DMS 273 (cell line): ENCODE data around the gene LNX2.
A peak's percentile ranks its signal among the peaks of the same experiment; 100 is the strongest.

Experiments used
- DNase-seq: peaks from one replicate; lab custom pipeline; 2025; ENCODE audit not compliant: unreplicated experiment; lab: John Stamatoyannopoulos, UW

Gene LNX2

GRCh38 chr13:27570906-27571305 is 49.4 kb downstream of the LNX2 start:
- DNase-seq = no peak

DNA sequence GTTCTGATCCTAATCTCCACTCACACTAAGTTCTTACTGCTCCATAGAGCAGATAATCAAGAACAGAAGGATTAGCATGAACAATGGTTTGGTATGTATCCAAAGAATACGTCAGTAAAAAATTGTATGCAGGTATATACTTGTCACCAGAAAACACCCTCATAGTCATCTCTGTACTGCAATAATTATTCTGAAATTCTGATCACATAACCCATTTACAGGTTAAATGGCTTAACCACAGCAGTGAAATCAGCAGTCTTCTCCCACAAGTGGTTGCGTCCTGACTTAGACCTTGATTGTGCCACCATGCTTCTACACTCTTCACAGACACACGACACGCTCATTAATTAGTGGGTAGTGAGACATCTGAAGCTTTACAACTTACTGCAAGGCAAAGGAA is 50.9 kb downstream of the LNX2 start:
- DNase-seq = no peak

DNA sequence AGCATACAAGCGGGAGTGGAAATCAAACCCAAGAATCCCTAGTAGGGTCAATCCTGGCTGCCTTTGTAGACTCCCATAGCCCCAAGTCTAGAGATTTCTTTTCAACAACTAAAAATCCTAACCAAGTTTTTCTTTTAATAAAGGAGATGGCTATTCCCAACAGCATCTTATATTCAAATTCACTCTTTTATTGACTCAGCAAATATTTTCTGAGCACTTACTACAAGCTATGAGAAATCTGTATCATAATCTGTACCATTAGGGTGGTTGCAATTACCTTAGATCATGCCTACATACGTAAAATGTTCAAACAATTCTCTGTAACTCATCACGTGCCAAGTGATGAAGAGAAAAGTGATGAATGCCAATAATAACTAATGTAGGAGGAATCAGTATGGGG is 54.5 kb downstream of the LNX2 start:
- no peak for DNase-seq

GRCh38 chr13:27562457-27562856 is 57.9 kb downstream of the LNX2 start:
- no peak for DNase-seq

- no peak for DNase-seq
Measured at GRCh38 chr13:27559719-27560118, 60.6 kb downstream of the LNX2 start.

DNA sequence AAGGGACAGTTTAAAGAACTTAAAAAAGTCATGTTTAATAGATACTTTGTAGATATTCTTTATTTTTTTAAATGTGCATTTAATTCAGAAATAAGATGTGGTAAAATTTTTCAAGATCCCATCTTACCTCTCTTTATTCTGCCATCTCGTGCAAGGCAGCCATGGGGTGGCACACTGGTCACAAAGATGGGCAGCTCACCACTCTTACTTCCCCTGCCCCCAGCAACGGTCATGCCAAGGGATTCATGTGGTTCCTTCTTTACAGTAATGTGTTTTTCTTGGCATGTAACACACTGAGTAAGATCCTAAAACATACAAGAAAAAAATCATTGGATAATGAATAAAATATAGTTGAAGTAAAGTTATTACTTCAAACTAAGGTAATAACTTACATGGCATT is 64.2 kb downstream of the LNX2 start:
- DNase-seq = no peak

GRCh38 chr13:27551562-27551961 is 68.8 kb downstream of the LNX2 start:
- no peak for DNase-seq

- DNase-seq = no peak
Measured at GRCh38 chr13:27549406-27549981, 70.8 kb downstream of the LNX2 start.

DNA sequence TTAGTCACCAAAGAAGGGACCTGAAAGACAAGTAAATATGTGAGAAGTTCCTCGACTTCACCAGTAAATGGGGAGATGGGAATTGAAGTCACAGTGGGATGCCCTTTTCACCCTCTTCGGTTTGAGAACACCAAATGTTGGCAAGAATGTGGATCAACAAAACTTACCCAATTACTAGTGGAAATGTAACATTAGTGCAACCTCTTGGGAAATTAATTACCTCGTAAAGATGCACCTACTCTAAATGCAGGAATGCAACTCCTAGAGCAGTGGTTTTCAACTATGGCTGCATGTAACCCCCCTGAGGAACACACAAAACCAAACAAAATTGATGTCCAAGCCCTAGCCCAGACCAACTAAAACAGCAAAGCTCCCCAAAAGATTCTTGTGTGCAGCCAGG is 78.1 kb downstream of the LNX2 start:
- DNase-seq = no peak

DNA sequence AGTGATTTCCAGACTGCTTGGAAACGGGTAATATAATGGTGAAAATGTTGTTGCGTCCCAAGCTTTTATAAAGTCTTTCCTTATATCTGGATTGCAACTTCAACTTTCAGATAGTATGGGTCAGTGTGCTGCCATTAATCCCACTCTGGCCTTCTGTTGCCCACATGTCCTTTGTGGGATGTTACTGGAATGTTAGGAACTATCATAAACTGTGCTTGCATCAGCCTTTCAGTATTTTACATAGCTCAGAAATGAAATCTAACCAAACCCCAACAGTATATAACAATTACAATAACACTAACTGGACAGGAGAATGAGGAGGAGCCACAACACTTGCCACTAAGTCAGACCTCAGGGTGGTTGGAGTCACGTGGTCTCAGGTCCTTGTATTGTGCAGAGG is 78.9 kb downstream of the LNX2 start:
- no peak for DNase-seq

DNA sequence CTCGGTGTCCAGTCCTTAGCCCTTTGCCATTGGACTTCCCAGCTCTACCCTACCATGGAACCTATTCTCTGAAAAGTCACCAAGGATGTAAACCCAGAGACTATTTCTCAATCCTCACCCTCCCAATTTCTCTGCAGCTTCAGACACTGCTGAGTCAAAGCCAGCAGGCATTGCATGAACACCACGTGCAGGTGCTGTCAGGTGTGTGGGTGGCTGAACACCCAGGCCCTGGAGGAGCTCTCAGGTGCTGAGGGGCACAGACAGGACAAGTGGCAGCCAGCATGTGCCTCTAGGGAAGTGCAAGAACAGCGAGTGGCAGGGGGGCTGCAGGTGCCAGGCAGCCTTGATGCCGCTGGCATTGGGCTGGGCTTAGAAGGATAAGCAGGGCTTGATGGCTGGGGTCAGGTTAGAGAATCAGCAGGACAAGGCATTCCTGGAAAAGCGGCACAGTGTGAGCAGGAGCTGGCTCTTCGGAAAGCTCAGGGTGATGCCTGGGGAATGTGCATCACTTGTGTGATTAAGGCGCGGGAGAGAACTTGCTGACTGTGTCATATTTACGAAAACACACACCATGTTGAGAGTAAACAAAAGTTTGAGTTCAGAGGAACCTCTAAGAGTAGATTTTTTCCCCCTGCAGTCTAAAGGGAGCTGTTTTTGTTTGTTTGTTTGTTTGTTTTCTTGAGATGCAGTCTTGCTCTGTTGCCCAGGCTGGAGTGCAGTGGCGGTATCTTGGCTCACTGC is 83.8 kb downstream of the LNX2 start:
- no peak for DNase-seq

- no peak for DNase-seq
Measured at GRCh38 chr13:27535546-27535945, 84.8 kb downstream of the LNX2 start.

DNA sequence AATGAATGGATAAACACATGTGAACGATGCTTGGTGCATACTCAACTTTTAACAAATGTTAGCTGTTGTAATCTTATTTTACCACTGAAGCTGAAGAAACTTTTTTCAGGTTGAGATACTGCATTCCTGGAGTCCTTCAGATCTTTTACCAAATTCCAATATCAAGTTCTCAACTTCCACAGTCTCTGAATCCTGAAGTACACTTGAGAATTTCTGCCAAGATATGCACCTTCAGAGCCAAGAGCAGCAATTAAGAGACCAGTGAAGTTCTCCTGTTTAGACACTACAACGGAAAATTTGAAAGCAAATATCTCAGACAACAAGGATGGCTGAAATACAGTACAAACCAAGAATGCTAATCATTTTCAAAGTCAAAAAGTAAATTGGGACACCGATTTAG is 85.3 kb downstream of the LNX2 start:
- no peak for DNase-seq

DNA sequence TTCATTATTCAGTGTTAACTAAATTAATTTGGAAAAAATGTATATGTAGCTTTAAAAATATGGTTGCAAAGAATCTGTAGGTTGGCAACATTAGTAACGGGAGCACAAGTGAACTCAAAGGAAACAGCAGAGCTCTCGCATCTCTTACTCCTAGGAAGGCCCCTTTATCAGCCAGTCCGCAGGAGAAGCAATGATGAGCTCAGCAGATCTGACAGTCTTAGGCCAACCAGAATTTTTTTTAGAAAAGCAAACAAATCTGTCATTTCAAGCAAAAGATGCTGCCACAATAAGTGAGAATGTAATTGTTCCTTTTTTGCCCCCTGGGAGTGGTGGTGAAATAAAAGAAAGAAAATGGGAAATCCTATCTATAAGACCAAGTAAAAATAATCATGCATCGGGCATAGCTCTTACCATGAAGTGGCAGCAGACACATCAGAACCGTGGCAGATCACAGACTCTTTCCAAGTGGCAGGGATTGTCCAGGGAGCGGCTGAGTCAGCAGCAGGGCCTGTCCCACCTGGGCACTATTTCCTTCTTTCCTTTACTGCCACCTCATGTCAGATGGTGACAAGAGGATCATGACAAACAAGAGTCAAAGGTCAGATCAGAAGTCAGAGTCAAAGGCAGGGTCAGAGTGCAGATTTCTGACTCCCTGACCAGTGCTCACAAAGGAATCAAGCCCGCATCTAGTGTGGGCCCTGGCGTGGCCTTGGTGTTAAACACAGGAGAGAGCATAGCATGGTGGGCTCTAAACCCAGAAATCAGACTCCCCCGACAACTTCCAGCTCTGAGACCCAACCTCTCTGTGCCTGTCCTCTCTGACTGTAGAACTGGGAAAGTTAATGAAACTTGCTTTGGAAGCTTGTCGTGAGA is 86.0 kb downstream of the LNX2 start:
- DNase-seq = no peak

- DNase-seq = peak; percentile 48
Measured at GRCh38 chr13:27533155-27533643, 87.1 kb downstream of the LNX2 start.

DNA sequence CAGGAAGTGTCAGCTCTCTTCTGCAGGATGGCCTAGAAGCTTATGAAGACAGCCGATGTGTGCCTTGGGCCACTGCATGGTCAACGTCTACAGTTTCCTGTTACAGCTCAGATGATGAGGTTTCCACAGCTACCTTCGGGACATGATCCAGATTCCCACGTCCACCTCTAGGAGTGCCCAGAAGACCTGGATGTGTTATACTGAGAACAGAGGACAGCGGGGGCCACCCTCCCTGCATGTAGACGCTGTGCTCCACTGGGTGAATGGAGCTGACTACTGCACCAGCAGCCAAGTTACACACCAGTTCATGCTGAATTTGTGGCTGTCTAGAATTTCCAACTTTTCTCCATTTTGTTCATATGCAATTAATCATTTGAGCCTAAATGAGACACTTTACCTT is 91.4 kb downstream of the LNX2 start:
- no peak for DNase-seq

DNA sequence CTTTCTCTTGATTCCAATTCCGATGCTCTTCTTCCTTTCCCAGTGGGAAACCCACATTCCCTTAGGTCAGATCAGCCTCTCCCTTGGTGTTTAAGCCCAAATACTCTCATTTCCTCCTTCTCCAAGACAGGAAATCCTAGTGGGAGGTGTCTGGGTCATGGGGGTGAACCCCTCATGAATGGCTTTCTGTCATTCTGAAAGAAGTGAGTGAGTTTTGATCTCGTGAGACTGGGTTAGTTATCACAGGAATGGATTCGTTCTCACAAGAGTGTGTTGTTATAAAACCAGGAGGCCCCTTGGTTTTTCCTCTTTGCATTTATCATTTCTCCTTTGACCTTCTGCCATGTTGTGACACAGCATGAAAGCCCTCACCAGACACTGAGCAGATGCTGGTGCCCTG is 93.8 kb downstream of the LNX2 start:
- DNase-seq = no peak

GRCh38 chr13:27524981-27525975 is 95.1 kb downstream of the LNX2 start:
- DNase-seq = peak; percentile 25

DNA sequence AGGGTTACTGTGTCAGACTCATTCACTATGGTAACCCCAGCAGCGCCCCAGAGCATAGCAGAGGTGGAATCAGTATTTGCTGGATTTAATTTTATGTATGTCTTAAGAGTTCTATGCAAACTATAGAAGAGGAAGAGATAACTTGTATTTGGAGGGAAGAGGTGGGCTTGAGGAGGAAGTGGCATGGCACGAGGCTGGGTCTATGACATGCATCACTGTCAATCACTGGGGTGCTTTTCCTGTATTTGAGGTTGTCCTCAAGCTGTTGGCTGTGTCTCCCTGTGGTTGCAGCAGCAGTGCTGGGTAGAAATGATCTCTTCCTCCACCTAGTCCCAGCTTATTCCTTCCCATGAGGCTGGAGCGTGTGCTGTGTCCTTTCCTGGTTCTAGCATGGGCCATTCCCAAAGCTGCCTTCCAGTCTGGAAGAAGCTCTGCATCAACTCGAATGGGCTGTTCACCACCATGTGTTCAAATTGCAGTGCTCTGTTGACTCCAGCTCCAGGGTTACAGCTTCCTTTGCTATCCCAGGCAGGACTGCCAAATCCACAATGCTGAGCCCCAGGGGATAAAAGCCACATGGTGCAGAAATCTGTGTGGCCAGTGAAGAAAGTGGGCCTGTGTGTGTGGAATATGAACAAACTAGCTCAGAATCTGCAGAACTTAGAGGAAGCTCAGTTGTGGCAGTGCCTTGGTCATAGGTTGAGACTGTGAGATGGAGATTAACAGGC is 96.8 kb downstream of the LNX2 start:
- DNase-seq = peak; percentile 7

DNA sequence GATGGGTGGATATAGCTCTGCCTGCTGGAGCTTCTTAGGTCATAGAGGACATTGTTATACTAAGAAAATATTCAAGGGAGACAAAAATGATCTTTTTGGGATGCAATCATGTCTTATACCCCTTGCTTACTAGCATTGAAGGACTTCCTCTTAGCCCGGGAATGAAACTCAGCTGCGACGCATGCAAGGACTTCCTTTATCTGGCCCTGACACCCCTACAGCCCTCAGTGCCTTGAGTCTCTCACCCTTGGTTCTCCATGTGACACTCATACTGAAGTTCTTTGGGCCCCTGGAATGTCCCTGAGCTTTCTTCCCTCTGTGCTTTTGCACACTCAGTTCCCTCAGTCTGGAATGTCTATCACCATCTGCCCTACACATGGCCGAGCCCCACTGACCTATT is 97.5 kb downstream of the LNX2 start:
- DNase-seq = no peak
